ENCODE results near the gene OR1M1. TPM values are rescaled to one million over a fixed set of nuclear protein-coding genes. Genes with fewer than 3 reads are reported as not detected.

Gene OR1M1
- total RNA-seq, 4 donors from 2014 or later: not detected

GRCh38 chr19:9132422-9132821 lies 45.6 kb downstream of the OR1M1 start:
- no peaks in the 10 kb centered on the region for H3K4me1 ChIP-seq
- TF ChIP-seq CTCF (IDR thresholded peaks at IDR 0.05) (no peak), POLR2A (IDR thresholded peaks at IDR 0.05) (no peak)
- H3K27me3 ChIP-seq: no peaks in the 10 kb centered on the region
- H3K4me3 ChIP-seq (replicated peaks in 1 of 3): no peak overlapping the region
- DNase-seq: no peak
- H3K27ac ChIP-seq: no peak overlapping the region
- no peaks in the 10 kb centered on the region for H3K9me3 ChIP-seq
- H3K36me3 ChIP-seq: no peaks in the 10 kb centered on the region
- WGBS, 2 donors: 62 to 67% methylated on average over 5 of the region's 5 CpGs
- intact Hi-C loops (cut with DNase I): loop anchor here (10.0 kb wide), 1 partner anchor 672 kb away; no protein-coding TSS in a partner anchor

- Histone ChIP-seq H3K36me3 (no peaks in the 10 kb centered on the region), H3K27ac (peak overlapping the region in 2 of 3 donors; percentile 71 to 85), H3K27me3 (no peaks in the 10 kb centered on the region), H3K4me3 (replicated peaks in 1 of 3) (peak overlapping the region; percentile 66 to 94 (median 88)), H3K9me3 (no peaks in the 10 kb centered on the region), H3K4me1 (peaks cover 6 to 10% of the 10 kb centered on the region in 2 donors)
- WGBS, 2 donors: 29 to 35% methylated on average over 8 of the region's 8 CpGs
- TF ChIP-seq CTCF (IDR thresholded peaks at IDR 0.05) (no peak), POLR2A (IDR thresholded peaks at IDR 0.05) (no peak)
- intact Hi-C loops (cut with DNase I): loop anchor here (10.0 kb wide), 1 partner anchor 665 kb away; no protein-coding TSS in a partner anchor
- no peak for DNase-seq
Measured at GRCh38 chr19:9139609-9140158, 52.8 kb downstream of the OR1M1 start.

- H3K27me3 ChIP-seq: no peaks in the 10 kb centered on the region
- peak within 1 kb of the TSS; percentile 67 to 85 (median 71) for H3K27ac ChIP-seq
- H3K36me3 ChIP-seq: no peaks in the 10 kb centered on the region
- peaks cover 6 to 10% of the 10 kb centered on the region in 2 donors for H3K4me1 ChIP-seq
- WGBS, 2 donors: 1 to 2% methylated on average over 40 to 41 of the region's 43 CpGs
- H3K9me3 ChIP-seq: no peaks in the 10 kb centered on the region
- TF ChIP-seq POLR2A (IDR thresholded peaks at IDR 0.05) (peak in 1 of 2 donors; percentile 72), CTCF (IDR thresholded peaks at IDR 0.05) (no peak)
- DNase-seq: peak; percentile 93 to 94
- H3K4me3 ChIP-seq (replicated peaks in 1 of 3): peak within 1 kb of the TSS; percentile 66 to 94 (median 88)
- intact Hi-C loops (cut with DNase I): no loop called here
Measured at GRCh38 chr19:9140159-9140874, 53.5 kb downstream of the OR1M1 start, which contains the start of gene ZNF317. Gene ZNF317, plus strand, starts transcription at chr19:9140397. Its CDS starts 15,620 bp downstream, at chr19:9156017.

- H3K4me3 ChIP-seq (replicated peaks in 1 of 3): no peak overlapping the region
- DNase-seq: no peak
- no peaks in the 10 kb centered on the region for H3K9me3 ChIP-seq
- H3K36me3 ChIP-seq: no peaks in the 10 kb centered on the region
- no peaks in the 10 kb centered on the region for H3K27me3 ChIP-seq
- 96 to 98% methylated on average over 5 of the region's 5 CpGs for WGBS, 2 donors
- peaks cover 6 to 10% of the 10 kb centered on the region in 2 donors for H3K4me1 ChIP-seq
- H3K27ac ChIP-seq: no peak overlapping the region
- TF ChIP-seq POLR2A (IDR thresholded peaks at IDR 0.05) (no peak), CTCF (IDR thresholded peaks at IDR 0.05) (no peak)
- intact Hi-C loops (cut with DNase I): no loop called here
Measured at GRCh38 chr19:9144920-9145319, 58.1 kb downstream of the OR1M1 start.

Small RNAs within 50 kb of the gene (small RNA-seq; reads per million reads assigned to genes)
- not detected for gene OR1M4P

Other genes starting within 250 kb of the OR1M1 start
- under 1 TPM in 3 of 4 donors, not detected in 1; 0.22 to 0.94 (median 0.54) TPM for gene MUC16, start 76.7 kb upstream of the OR1M1 start, total RNA-seq
- gene OR7G2, start 20.4 kb downstream of the OR1M1 start, total RNA-seq: not detected
- gene OR7G1, start 28.7 kb downstream of the OR1M1 start, total RNA-seq: not detected
- not detected for gene OR7G3, start 39.9 kb downstream of the OR1M1 start, total RNA-seq
- 10 to 100 TPM; 18.0 to 27.2 (median 21.2) TPM for gene ZNF317, start 53.3 kb downstream of the OR1M1 start, total RNA-seq
- gene OR7D2, start 91.9 kb downstream of the OR1M1 start, total RNA-seq: under 1 TPM in 1 of 4 donors, not detected in 3; 0.54 TPM
- not detected for gene OR7D4, start 132.5 kb downstream of the OR1M1 start, total RNA-seq
- not detected for gene OR7E24, start 163.9 kb downstream of the OR1M1 start, total RNA-seq
- 10 to 100 TPM; 11.6 to 17.4 (median 13.8) TPM for gene ZNF699, start 222.8 kb downstream of the OR1M1 start, total RNA-seq
- 10 to 100 TPM; 20.6 to 55.8 (median 29.1) TPM for gene ZNF559, start 237.1 kb downstream of the OR1M1 start, total RNA-seq